SH-SY5Y (cell line): Measurements from ENCODE around the gene FAM228B.

Experiments
- GATA2 ChIP-seq: IDR thresholded peaks from 2 replicates; pipeline ENCODE4 v1.6.1; 2011; ENCODE audit warnings: mild to moderate bottlenecking, low read depth, low read length
- GATA3 ChIP-seq: IDR thresholded peaks from 2 replicates; pipeline ENCODE4 v1.6.1; 2011; ENCODE audit warnings: low read depth, mild to moderate bottlenecking, low read length, moderate library complexity

DNA sequence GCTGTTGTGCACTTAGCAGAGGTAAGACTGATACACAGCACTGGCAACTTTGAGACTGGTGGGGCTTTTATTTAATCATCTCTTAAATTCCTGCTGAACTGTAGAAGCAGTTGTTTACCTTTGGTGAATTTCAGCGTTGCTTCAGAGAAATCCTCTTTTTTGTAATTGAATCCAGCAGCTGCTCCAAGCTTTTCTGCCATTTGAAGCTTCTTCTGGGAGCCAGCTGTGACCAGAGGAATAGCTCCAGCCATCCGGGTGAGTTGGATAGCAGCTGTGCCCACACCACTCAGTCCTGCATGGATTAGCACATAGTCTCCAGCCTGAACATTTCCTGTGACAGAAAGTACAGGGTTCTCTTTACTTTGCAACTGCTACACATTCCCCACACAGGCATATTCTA is 42.6 kb upstream of the FAM228B start:
- TF ChIP-seq GATA2: no peak
- TF ChIP-seq GATA3: no peak
